Astrocyte (in vitro differentiated cells and primary cell): Measurements from ENCODE around the gene PSMA2.

ENCODE experiments used
- CTCF ChIP-seq: IDR thresholded peaks from 2 replicates; pipeline ENCODE4 v1.5.1; 2011; ENCODE audit warnings: low read depth, mild to moderate bottlenecking, inconsistent platforms, low read length, moderate library complexity; ENCODE audit not compliant: insufficient read depth
- EZH2 ChIP-seq: IDR thresholded peaks from 2 replicates; pipeline ENCODE4 v1.6.1; 2012; ENCODE audit warnings: mild to moderate bottlenecking, low read length, inconsistent platforms; ENCODE audit not compliant: insufficient read depth

- TF ChIP-seq CTCF: no peak
- no peak for TF ChIP-seq EZH2
Observed at GRCh38 chr7:42935861-42936260, 3.9 kb upstream of the PSMA2 start.
